Activated CD4-positive, alpha-beta T cell treated with anti-CD3 and anti-CD28 coated beads, Interleukin-2, amount 50 U/mL, for 1 hour (primary cell): ENCODE data around the gene CPNE6.
"Not testable (repeated sequence)": the region's sequence is repeated elsewhere in the genome, so short reads cannot be mapped to it uniquely, and the experiment has no call there.

Experiments
- DNase-seq: peaks from one replicate; pipeline ENCODE4 v3.0.0-alpha.2; 2020

Gene CPNE6

GRCh38 chr14:24088095-24088494, 16.7 kb downstream of the CPNE6 start:
- DNase-seq = no peak

DNA sequence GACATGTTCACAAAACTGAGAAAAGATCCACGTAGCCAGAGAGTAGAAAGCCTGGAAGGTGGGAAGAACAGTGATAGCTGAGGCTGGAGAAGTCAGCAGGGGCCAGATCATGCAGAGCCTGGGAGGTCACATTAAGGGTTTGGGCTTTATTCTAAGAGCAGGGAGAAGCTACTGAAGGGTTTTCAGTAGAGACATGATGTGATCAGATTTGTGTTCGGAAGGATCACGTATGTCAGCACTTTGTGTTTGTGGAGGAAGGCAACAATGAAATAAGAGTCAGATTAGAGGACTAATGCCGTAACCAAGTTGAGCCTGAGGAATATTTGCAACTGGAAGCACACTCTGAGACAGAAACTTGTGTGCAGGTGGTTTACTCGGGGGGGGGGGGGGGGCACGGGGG, 18.5 kb downstream of the CPNE6 start:
- no peak for DNase-seq

DNA sequence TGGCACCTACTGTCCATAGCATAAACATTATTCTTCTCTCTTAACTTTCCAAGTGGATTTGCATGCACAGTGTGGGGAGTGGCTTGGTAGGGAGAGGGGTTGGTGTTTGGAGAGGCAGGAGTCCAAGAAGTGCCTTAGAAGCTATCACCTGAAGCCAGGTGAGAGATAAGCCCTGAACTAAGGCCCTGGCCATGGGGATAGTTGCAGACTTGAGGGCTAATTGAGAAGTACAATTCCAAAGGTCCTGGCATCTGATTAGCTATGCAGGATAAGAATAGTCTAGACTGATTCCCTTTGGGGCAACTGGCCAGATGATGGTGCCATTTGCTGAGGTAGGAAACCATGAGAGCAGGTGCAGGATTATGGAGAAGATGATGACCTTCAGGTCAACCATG, 20.7 kb downstream of the CPNE6 start:
- no peak for DNase-seq

- DNase-seq = no peak
Observed at GRCh38 chr14:24092505-24093206, 21.3 kb downstream of the CPNE6 start.

- DNase-seq = no peak
Observed at GRCh38 chr14:24093207-24093900, 22.0 kb downstream of the CPNE6 start.

DNA sequence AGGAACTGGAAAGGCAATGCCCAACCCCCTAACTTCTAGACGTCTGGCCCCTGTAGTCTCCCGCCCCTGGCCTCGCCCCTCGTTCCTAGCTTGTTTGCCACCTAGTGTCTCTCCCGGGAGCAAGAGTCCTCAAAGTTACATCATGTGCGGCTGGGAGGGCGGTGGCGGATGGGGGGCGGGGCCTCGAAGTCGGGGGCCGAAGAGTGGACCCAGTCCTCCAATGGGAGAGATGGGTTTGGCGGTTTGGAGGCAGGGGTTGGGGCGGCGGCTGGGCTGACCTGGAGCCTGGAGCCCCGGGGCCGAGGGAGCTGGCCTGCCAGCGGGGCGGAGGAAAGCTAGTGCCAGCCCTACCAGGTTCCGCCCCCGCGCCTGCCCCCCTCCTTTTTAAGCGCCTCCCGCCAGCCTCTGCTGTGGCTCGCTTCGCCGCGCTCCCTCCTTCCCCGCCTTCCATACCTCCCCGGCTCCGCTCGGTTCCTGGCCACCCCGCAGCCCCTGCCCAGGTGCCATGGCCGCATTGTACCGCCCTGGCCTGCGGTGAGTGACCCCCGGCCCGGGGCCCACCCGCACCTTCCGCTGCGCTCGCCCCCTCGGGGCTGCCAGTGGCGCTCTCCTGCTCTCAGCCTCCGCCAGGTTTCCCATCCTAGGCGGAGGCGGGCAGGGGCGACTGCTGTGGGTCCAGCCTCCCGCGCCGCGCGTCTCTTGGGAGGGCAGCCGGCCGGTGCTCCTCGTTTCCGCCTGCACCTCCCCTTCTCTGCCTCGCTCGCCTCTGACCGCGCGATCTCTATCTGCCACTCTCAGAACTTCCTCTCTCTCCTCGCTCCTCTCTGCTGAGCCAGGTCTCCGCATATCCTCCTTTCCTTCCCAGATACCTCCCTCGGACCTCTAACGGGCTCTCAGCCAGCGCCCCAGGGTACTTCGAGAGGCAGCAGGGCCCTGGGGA, 22.8 kb downstream of the CPNE6 start, which contains the start of gene PCK2:
Gene PCK2 (plus strand): TSS at position 411 of the 940 bp plus-strand sequence. CDS start 95 bp downstream, at position 506.
- DNase-seq = peak; percentile 69

- no peak for DNase-seq
Observed at GRCh38 chr14:24094841-24095270, 23.5 kb downstream of the CPNE6 start.

DNA sequence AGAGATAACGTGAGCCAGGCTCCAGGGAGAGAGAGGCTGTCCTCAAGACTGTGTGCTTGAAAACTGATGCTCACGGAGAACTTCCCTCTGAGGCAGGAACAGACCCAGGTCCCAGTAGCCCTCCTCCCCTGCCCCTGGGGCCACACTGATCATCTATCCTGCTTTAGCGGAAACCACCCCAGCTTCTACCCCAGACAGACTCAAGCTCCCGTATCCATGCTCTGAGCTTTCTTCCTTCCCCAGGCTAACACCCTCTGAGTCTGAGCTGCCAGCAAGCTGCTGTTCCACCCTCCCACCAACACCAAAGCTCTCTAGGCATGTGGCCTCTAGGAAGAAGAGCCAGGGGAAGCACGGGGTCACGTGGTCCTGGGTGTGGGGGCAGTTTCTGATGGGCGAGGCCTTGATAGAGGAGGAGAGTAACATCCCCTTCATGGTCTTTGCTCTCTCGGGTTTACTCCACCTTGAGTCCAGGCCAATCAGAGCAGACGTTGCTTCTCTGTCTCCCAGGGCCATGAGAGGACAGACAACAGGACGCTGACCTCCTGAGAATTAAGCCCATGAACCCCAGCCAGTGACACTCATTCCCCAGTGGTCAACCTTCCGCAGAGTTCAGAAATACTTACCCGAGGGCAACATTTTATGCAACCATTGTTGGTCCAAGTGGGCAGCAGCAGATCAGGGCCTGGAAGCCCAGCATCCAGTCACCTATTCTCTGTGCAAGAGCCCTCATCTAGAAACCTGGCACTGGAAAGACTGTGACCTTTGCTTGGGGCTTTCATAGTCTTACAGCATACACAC, 24.1 kb downstream of the CPNE6 start:
- no peak for DNase-seq

- no peak for DNase-seq
Observed at GRCh38 chr14:24096545-24097181, 25.3 kb downstream of the CPNE6 start.

DNA sequence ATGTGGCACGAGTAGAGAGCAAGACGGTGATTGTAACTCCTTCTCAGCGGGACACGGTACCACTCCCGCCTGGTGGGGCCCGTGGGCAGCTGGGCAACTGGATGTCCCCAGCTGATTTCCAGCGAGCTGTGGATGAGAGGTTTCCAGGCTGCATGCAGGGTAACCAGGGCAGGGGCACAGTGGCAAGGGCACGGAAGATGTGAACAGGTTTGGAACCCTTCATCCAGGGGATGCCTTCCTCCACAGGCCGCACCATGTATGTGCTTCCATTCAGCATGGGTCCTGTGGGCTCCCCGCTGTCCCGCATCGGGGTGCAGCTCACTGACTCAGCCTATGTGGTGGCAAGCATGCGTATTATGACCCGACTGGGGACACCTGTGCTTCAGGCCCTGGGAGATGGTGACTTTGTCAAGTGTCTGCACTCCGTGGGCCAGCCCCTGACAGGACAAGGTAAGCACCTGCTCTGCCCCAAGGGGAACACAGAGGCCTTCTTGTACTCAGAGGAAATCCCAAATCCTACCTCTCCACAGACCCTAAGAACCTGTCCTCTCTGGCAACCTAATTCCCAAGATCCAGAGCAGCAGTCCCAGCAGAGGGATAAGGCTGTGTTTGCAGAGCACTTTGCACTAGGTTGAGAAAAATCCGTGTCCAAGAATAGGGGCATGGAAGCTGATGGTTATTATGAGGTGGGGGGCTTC, 27.0 kb downstream of the CPNE6 start:
- no peak for DNase-seq

- no peak for DNase-seq
Observed at GRCh38 chr14:24098927-24099813, 27.8 kb downstream of the CPNE6 start.

- DNase-seq = no peak
Observed at GRCh38 chr14:24100197-24100981, 29.0 kb downstream of the CPNE6 start.

GRCh38 chr14:24100982-24101494, 29.7 kb downstream of the CPNE6 start:
- DNase-seq = no peak

DNA sequence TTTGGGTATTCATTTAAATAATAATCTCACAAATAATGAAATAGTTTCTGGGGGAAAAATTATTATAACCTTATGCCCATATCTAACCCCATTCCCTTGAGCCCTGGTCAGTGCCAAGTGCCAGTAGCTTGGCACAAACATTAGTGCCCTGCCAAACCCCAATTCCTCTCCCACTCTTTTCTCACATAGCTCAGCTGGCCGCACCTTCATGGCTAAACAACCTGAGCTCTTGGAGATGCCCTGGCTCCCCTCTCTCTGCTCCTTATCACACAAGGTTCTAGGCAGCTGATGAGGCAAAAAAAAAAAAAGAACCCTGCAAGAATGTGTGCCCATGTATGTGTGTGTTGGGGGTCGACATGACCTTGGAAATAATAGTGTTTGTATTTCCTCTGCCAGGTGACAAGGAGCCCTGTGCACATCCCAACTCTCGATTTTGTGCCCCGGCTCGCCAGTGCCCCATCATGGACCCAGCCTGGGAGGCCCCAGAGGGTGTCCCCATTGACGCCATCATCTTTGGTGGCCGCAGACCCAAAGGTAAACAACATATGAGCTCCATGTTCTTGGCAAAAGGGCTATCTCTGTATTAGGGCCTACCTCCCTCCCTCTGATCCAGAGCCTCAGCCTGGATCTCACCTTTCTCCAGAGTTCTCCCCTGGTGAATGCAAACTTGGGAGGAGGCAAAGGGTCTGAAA, 31.1 kb downstream of the CPNE6 start:
- DNase-seq = no peak

DNA sequence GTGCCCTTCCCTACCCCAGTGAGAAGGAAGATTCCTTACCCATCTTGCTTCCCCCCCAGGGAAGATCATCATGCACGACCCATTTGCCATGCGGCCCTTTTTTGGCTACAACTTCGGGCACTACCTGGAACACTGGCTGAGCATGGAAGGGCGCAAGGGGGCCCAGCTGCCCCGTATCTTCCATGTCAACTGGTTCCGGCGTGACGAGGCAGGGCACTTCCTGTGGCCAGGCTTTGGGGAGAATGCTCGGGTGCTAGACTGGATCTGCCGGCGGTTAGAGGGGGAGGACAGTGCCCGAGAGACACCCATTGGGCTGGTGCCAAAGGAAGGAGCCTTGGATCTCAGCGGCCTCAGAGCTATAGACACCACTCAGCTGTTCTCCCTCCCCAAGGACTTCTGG, 32.1 kb downstream of the CPNE6 start:
- no peak for DNase-seq

- not testable (repeated sequence) for DNase-seq
Observed at GRCh38 chr14:24105609-24106239, 34.4 kb downstream of the CPNE6 start.

DNA sequence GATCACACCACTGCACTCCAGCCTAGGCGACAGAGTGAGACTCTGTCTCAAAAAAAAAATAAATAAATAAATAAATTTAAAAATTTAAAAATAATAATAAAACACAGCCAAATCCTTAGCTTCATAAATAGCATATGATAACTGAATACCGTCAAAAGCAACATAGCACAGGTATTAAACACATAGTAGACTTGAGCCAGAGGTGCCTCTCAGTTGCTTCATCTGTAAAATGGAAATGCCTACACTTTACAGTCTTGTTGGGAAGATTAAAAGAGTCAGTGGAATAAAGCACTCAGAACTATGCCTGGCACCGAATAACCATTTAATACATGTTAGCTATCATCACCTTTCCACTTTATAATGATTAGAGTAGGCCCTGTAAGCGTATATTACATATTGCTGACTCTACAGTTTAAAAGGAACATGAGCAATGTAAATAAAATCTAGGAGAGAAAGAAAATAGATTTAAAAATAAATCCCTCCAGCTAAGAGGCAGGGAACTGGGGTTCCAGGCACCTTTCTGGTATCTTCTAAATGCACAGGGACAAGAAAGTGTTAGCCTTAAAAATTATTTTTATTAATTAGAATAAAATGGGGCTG, 35.4 kb downstream of the CPNE6 start:
- DNase-seq = no peak
